K562 (cell line): ENCODE data around the gene RNF43. TPM values are rescaled to one million over a fixed set of nuclear protein-coding genes. Genes with fewer than 3 reads are reported as not detected.
A peak's percentile ranks its signal among the peaks of the same experiment; 100 is the strongest.

Experiments used
- BACH1 ChIP-seq: fragments of 200-800 bp; sonication (Bioruptor generic); IDR thresholded peaks from 2 replicates; pipeline ENCODE4 v1.6.1; 2016; ENCODE audit warnings: missing genetic modification characterization, missing compliant biosample characterization
- CAMTA2 ChIP-seq: fragments of 250-450 bp; sonication (Bioruptor Pico); conservative IDR thresholded peaks from 2 replicates; pipeline ENCODE4 v1.5.1; 2022
- CBX8 ChIP-seq: fragments of 200-600 bp; sonication (generic); IDR thresholded peaks from 2 replicates; pipeline ENCODE4 v1.6.1; 2012; ENCODE audit warnings: borderline replicate concordance, mixed run types, low read depth, mild to moderate bottlenecking, moderate library complexity, mixed read lengths, low read length, control low read depth, inconsistent platforms; ENCODE audit not compliant: poor library complexity, severe bottlenecking; ENCODE audit errors: extremely low read depth
- CEBPB ChIP-seq: fragments of 450-650 bp; IDR thresholded peaks from 2 replicates; pipeline ENCODE4 v1.6.1; 2016; ENCODE audit warnings: missing genetic modification characterization, missing compliant biosample characterization
- CEBPG ChIP-seq, 3 experiments: fragments of 200-800 bp in 1 of 3; sonication (Bioruptor generic) in 1 of 3; sonication (generic) in 1 of 3; formaldehyde crosslinking in 1 of 3; IDR thresholded peaks in 2 of 3; conservative IDR thresholded peaks in 1 of 3; 2 replicates each; pipeline versions ENCODE4 v1.6.1 to v1.8.0; 2016 to 2022; ENCODE audit warnings: missing compliant biosample characterization in 2 of 3, missing genetic modification characterization in 2 of 3, mild to moderate bottlenecking in 1 of 3, missing genetic modification reagents in 1 of 3
- DIDO1 ChIP-seq: fragments of 450-650 bp; IDR thresholded peaks from 2 replicates; pipeline ENCODE4 v1.6.1; 2016; ENCODE audit warnings: low read depth, missing biosample characterization, missing genetic modification characterization
- HMGN3 ChIP-seq: IDR thresholded peaks from 2 replicates; pipeline ENCODE4 v1.6.1; 2011; ENCODE audit warnings: borderline replicate concordance, low read depth, mild to moderate bottlenecking, mixed read lengths, low read length; ENCODE audit not compliant: insufficient read length; ENCODE audit errors: extremely low read depth
- MAZ ChIP-seq, 2 experiments: fragments of 450-650 bp in 1 of 2; sonication (generic) in 1 of 2; formaldehyde crosslinking; IDR thresholded peaks in 1 of 2; conservative IDR thresholded peaks in 1 of 2; 2 replicates each; pipeline versions ENCODE4 v1.4.0 to v1.5.0; 2020; ENCODE audit warnings: mild to moderate bottlenecking in 1 of 2, missing genetic modification reagents in 1 of 2
- MCM2 ChIP-seq: fragments of 450-650 bp; IDR thresholded peaks from 2 replicates; pipeline ENCODE4 v1.6.1; 2017; ENCODE audit warnings: low read depth, mild to moderate bottlenecking
- NEUROD1 ChIP-seq: fragments of 150-350 bp; IDR thresholded peaks from 2 replicates; pipeline ENCODE4 v1.6.1; 2014; ENCODE audit warnings: borderline replicate concordance, low read length, low read depth; ENCODE audit not compliant: partially characterized antibody
- NFE2 ChIP-seq: IDR thresholded peaks from 2 replicates; pipeline ENCODE4 v1.6.1; 2014; ENCODE audit warnings: antibody characterized with exemption, low read depth
- OTX1 ChIP-seq: fragments of 450-650 bp; formaldehyde crosslinking; IDR thresholded peaks from 2 replicates; pipeline ENCODE4 v1.4.0; 2022; ENCODE audit warnings: mild to moderate bottlenecking
- RBM17 ChIP-seq: fragments of 200-400 bp; formaldehyde crosslinking; IDR thresholded peaks from 2 replicates; pipeline ENCODE4 v1.6.1; 2017; ENCODE audit warnings: low read depth, mild to moderate bottlenecking, low read length, borderline replicate concordance
- SMAD1 ChIP-seq: fragments of 150-350 bp; IDR thresholded peaks from 2 replicates; pipeline ENCODE4 v1.6.1; 2014; ENCODE audit warnings: low read length, low read depth; ENCODE audit not compliant: partially characterized antibody
- SMARCA4 ChIP-seq: fragments of 450-650 bp; IDR thresholded peaks from 2 replicates; pipeline ENCODE4 v1.6.1; 2016
- SP1 ChIP-seq: sonication (generic); formaldehyde crosslinking; IDR thresholded peaks from 2 replicates; pipeline ENCODE4 v1.8.1; 2022; ENCODE audit warnings: mild to moderate bottlenecking, missing genetic modification reagents
- TCFL5 ChIP-seq: fragments of 250-450 bp; sonication (Bioruptor Pico); conservative IDR thresholded peaks from 2 replicates; pipeline ENCODE4 v1.6.1; 2021; ENCODE audit warnings: mild to moderate bottlenecking, moderate library complexity, matching md5 sums
- XRCC4 ChIP-seq: IDR thresholded peaks from one replicate; pipeline ENCODE4 v1.6.1; 2011; ENCODE audit not compliant: insufficient read depth, insufficient read length; ENCODE audit errors: extremely low read depth
- ZFP36 ChIP-seq: fragments of 150-350 bp; IDR thresholded peaks from 2 replicates; pipeline ENCODE4 v1.6.1; 2018; ENCODE audit warnings: low read length, low read depth; ENCODE audit not compliant: partially characterized antibody
- ZNF212 ChIP-seq: fragments of 450-650 bp; formaldehyde crosslinking; IDR thresholded peaks from 2 replicates; pipeline ENCODE4 v1.4.0; 2020; ENCODE audit warnings: mild to moderate bottlenecking
- ZNF263 ChIP-seq: sonication (generic); formaldehyde crosslinking; IDR thresholded peaks from 2 replicates; pipeline ENCODE4 v1.8.0; 2022; ENCODE audit warnings: mild to moderate bottlenecking, missing genetic modification reagents, borderline replicate concordance
- ZNF316 ChIP-seq: fragments of 450-650 bp; IDR thresholded peaks from 2 replicates; pipeline ENCODE4 v1.6.1; 2016
- ZNF639 ChIP-seq, 2 experiments: fragments of 200-800 bp in 1 of 2; sonication (Bioruptor generic) in 1 of 2; sonication (generic) in 1 of 2; formaldehyde crosslinking in 1 of 2; IDR thresholded peaks in 1 of 2; conservative IDR thresholded peaks in 1 of 2; 2 replicates each; pipeline versions ENCODE4 v1.5.0 to v1.6.1; 2016 to 2020; ENCODE audit warnings: missing compliant biosample characterization in 1 of 2, missing genetic modification characterization in 1 of 2, missing genetic modification reagents in 1 of 2
- ZNF75A ChIP-seq: fragments of 450-650 bp; formaldehyde crosslinking; IDR thresholded peaks from 2 replicates; pipeline ENCODE4 v1.4.0; 2020; ENCODE audit warnings: mild to moderate bottlenecking
- polyA plus RNA-seq, 8 experiments: library from polyadenylated mRNA; depleted of rRNA in 4 of 8; stranded (reverse) in 5 of 8; unstranded in 3 of 8; fragments of >200 nt; fragmentation: Nextera tagmentation in 2 of 8; fragmentation: Illumina TruSeq in 1 of 8; extraction: Ambion mirVana in 2 of 8; extraction: Trizol in 1 of 8; gene quantifications; 2 replicates each; pipeline versions ENCODE4 v1.2.1 to v1.2.3, GENCODE V29; 2011 to 2014; ENCODE audit warnings: inconsistent platforms in 1 of 8, missing spikeins in 1 of 8
- total RNA-seq, 7 experiments: library from RNA; depleted of rRNA in 6 of 7; stranded (reverse); fragments of >200 nt in 6 of 7; fragmentation: Illumina TruSeq in 2 of 7; extraction: Trizol in 2 of 7; gene quantifications; 2 replicates each; pipeline versions ENCODE4 v1.2.1 to v1.2.3, GENCODE V29; 2011 to 2021; ENCODE audit warnings: low replicate concordance in 1 of 7
- TF ChIP-seq, protein P1 (sequence below): IDR thresholded peaks from 2 replicates; pipeline ENCODE4 v1.6.1; 2011; ENCODE audit warnings: borderline replicate concordance, low read depth, mild to moderate bottlenecking, moderate library complexity, low read length; ENCODE audit not compliant: insufficient read depth, poor library complexity, severe bottlenecking

The RNF43 gene
- total and polyA plus RNA-seq, 9 of the 15 experiments (the other 6 are each of a cell fraction or from before 2014, with no cell fraction given) = 0.29 to 2.7 (median 1.4) TPM

DNA sequence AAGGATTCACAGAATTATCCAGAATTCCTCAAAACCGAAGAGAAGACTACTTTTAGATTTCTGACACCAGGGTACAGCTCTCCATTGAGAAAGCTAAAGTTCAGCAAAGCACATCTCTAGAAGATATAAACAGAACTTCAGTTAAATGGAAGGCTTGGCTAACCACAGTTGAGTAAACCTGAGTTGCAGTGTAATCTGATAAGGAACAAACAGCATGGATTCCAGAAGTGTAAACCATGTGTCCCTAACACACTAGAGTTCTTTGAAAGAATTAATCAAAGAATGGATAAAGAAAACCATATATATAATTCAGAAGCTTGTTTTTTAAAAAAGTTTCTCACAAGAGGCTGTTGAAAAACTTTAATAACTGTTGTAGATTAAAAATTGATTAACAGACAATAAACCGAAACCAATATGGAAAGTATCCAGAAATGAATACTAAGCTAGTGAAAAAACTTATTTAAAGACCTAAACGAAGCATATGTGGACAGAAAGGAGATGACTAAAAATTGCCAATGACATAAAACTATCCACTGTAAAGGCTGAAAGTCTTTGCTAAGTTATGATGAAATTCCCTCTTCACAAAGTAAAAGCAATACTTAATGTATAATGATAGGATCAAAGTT is 4.3 kb downstream of the RNF43 start (continued):
- TF ChIP-seq MAZ (CRISPR knock-in tag; conservative IDR thresholded peaks at IDR 0.05 in 1 of 2, IDR thresholded peaks at IDR 0.05 in 1 of 2) (no peak; a peak in 1 of 4 replicates), DIDO1 (tag) (peak; percentile 16; the same call in 1 of the 2 replicates), SP1 (CRISPR knock-in tag) (no peak), BACH1 (tag) (no peak), ZFP36 (no peak), RBM17 (no peak), NFE2 (no peak), NEUROD1 (no peak), ZNF316 (no peak), CBX8 (no peak), CEBPB (peak; percentile 48), TCFL5 (CRISPR knock-in tag) (no peak), CAMTA2 (CRISPR knock-in tag) (no peak), ZNF212 (CRISPR knock-in tag) (no peak), ZNF75A (no peak), ZNF263 (CRISPR knock-in tag) (no peak), SMAD1 (no peak), MCM2 (no peak), CEBPG (CRISPR knock-in tag; IDR thresholded peaks at IDR 0.05) (no peak), CEBPG (tag; conservative IDR thresholded peaks at IDR 0.05 in 1 of 2, IDR thresholded peaks at IDR 0.05 in 1 of 2) (peak; percentile 42 to 68), OTX1 (CRISPR knock-in tag) (no peak), XRCC4 (no peak), HMGN3 (no peak), SMARCA4 (no peak; the same call in 1 of the 2 replicates), ZNF639 (CRISPR knock-in tag; conservative IDR thresholded peaks at IDR 0.05 in 1 of 2, IDR thresholded peaks at IDR 0.05 in 1 of 2) (no peak)
- TF ChIP-seq, protein P1, sequence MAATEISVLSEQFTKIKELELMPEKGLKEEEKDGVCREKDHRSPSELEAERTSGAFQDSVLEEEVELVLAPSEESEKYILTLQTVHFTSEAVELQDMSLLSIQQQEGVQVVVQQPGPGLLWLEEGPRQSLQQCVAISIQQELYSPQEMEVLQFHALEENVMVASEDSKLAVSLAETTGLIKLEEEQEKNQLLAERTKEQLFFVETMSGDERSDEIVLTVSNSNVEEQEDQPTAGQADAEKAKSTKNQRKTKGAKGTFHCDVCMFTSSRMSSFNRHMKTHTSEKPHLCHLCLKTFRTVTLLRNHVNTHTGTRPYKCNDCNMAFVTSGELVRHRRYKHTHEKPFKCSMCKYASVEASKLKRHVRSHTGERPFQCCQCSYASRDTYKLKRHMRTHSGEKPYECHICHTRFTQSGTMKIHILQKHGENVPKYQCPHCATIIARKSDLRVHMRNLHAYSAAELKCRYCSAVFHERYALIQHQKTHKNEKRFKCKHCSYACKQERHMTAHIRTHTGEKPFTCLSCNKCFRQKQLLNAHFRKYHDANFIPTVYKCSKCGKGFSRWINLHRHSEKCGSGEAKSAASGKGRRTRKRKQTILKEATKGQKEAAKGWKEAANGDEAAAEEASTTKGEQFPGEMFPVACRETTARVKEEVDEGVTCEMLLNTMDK = no peak
